SU-DHL-6 (cell line): ENCODE data around the gene POU6F2.

Experiments used
- CTCF ChIP-seq: fragments of 200-600 bp; sonication (generic); IDR thresholded peaks from one replicate; pipeline ENCODE4 v1.5.1; 2017; ENCODE audit warnings: antibody characterized with exemption, mild to moderate bottlenecking, low read length, moderate library complexity; ENCODE audit not compliant: insufficient read depth, poor library complexity, severe bottlenecking
- EZH2phosphoT487 ChIP-seq: fragments of 200-600 bp; sonication (generic), shearing (Covaris generic); conservative IDR thresholded peaks from 2 replicates; pipeline ENCODE4 v1.6.1; 2018; ENCODE audit warnings: mild to moderate bottlenecking, antibody characterized with exemption, low read length, moderate library complexity, mixed read lengths

GRCh38 chr7:38950309-38950708 is 27.4 kb upstream of the POU6F2 start:
- TF ChIP-seq CTCF (no peak), EZH2phosphoT487 (no peak)
